Epithelial cell of proximal tubule (primary cell): ENCODE measurements around the gene CNOT8. TPM values are rescaled to one million over a fixed set of nuclear protein-coding genes. Genes with fewer than 3 reads are reported as not detected.

ENCODE experiments used
- DNase-seq: peaks from one replicate; pipeline ENCODE4 v3.0.0-alpha.2; 2011; ENCODE audit warnings: low read depth
- H3K4me3 ChIP-seq: 2 replicates; pipeline ENCODE4 v1.5.1; 2011; ENCODE audit warnings: low read depth, mild to moderate bottlenecking, low read length
- total RNA-seq: library from RNA; depleted of rRNA; stranded (reverse); fragments of >200 nt; gene quantifications from 2 replicates; pipeline ENCODE4 v1.2.3, GENCODE V29; 2015
- TF ChIP-seq, protein P1 (sequence below): conservative IDR thresholded peaks from 2 replicates; pipeline ENCODE4 v1.5.1; 2012; ENCODE audit warnings: low read depth, mild to moderate bottlenecking, low read length

The CNOT8 gene
- total RNA-seq, 1 donor from 2014 or later: 74.7 TPM

DNA sequence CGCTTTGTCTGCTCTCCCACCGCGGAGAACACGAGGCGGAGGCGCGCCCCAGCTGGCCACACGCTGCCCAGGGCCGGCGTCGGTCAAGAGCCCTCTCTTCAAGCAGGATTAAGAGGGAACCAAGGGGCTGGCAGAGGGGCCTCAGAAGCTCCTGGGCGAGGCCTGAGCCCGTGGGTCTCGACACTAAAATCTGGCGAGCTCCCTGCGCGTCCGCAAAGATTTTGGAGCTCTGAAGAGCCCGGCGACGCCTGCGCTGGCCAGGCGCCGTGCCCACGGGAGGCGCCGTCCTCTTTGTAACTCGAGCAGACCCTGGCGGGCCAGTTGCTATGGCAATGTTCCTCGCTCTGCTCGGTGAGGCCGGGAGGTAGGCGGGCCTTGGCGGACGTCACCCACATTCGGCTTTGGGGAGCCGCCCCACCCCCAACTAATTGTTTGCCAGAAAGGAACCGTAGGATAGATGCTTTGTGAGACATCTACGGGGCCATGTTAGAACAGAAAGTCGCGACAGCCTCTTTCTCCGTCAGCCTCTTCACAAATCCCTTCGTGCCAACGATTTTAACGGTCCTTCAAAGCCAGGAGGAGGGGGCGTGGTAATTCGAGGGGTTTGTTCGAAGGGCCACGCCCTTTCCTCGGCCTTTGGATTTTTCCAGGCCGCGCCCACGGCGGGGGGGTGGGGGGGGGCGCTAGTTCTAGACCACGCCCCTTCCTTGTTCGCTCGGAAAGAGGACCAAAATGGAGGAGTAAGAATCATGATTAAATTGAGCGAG, 714 bp upstream of the CNOT8 start:
- peak overlapping the region; percentile 76 for H3K4me3 ChIP-seq
- peak; percentile 66 for DNase-seq
- TF ChIP-seq, protein P1, sequence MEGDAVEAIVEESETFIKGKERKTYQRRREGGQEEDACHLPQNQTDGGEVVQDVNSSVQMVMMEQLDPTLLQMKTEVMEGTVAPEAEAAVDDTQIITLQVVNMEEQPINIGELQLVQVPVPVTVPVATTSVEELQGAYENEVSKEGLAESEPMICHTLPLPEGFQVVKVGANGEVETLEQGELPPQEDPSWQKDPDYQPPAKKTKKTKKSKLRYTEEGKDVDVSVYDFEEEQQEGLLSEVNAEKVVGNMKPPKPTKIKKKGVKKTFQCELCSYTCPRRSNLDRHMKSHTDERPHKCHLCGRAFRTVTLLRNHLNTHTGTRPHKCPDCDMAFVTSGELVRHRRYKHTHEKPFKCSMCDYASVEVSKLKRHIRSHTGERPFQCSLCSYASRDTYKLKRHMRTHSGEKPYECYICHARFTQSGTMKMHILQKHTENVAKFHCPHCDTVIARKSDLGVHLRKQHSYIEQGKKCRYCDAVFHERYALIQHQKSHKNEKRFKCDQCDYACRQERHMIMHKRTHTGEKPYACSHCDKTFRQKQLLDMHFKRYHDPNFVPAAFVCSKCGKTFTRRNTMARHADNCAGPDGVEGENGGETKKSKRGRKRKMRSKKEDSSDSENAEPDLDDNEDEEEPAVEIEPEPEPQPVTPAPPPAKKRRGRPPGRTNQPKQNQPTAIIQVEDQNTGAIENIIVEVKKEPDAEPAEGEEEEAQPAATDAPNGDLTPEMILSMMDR: no peak

DNA sequence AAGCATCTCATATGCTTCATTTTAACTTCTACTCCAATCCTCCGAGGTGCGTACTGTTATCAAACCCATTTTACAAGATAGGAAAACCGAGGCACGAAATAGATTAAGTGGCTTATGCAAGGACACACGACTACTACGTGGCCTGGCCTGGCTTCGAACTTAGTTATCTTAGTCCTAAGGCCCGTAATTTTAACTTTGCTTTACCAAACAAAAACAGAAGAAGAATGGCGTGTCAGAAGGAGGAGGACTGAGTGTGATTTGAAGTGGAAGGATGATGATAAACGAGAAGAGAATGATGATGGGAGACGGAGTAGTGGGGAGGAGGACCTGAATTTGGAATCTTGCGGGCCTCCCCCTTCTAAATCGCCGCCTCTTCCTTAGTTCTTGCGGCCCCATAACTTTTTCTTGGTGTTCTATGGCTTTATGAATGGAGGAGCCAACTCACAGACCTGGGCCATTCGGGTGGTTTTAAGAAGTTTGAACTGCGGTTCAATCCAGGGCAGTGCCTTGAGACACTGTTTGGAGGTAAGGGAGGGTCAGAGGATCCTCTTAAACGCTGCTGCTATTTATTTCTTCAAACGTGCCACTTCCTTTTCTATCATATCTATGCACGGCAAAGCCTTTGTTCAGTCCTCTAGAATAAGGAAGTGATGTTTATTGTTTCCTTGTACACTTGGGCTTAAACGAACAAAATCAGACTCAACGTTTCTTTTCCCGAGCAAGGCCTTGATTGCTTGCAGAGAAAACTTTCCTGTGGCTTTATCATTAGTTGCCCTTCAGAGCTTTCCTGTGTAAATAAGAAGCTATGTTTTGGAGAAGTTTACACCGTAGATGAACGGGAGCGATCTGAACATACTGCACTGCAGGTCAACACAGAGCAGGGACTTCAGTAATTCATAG, 795 bp downstream of the CNOT8 start:
- peak overlapping the region; percentile 76 for H3K4me3 ChIP-seq
- TF ChIP-seq, protein P1: no peak
- DNase-seq: no peak

DNA sequence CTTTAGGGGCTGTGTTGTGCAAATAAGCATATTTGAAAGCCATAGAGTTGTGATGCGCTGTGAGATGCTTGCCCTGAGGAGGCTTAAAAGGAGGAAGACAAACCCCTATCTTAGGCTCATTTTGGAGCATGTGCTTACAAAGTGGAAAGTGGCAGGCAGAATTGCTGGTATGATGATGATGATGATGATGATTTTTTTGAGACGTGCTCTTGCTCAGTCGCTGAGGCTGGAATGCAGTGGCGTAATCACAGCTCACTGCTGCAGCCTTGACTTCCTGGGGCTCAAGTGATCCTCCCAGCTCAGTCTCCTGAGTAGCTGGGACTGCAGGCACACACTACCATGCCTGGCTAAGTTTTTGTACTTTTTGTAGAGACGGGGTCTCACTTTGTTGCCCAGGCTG, 1.7 kb downstream of the CNOT8 start:
- DNase-seq: no peak
- peak overlapping the region; percentile 76 for H3K4me3 ChIP-seq
- TF ChIP-seq, protein P1: no peak

DNA sequence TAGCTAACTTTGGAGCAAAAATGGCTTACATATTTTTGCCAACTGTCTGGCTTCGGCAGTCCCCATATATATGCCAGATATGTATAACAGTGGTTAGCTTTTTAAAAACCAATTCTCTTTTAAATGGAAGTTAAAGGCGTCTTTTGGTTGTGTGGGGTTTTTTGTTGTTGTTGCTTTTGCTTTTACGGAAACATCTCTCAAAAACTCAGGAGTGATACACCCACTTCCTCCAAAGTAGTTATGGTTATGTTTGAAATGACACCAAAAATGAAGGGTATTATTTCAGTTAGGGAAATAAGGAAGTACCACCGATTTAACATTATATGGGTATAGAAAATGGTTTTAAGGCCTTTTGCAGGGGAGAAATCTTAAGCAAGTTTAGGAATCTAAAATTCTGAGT, 2.3 kb downstream of the CNOT8 start:
- no peak for DNase-seq
- TF ChIP-seq, protein P1: no peak
- peak overlapping the region; percentile 76 for H3K4me3 ChIP-seq

DNA sequence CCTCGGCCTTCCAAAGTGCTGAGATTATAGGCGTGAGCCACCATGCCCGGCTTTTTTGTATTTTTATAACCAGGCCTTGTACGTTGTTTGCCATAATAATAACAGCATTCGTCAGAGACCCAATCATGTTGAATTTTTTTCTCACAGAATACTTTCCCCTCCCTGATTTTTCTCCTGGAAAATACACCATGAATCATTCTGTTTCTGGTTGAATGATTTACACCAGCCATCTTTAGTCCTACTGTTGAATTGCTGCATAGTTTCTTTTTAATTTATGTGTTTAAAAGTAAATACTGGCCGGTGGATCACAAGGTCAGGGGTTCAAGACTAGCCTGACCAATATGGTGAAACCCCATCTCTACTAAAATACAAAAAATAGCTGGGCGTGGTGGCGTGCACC, 3.5 kb downstream of the CNOT8 start:
- no peak overlapping the region for H3K4me3 ChIP-seq
- TF ChIP-seq, protein P1: no peak
- no peak for DNase-seq

DNA sequence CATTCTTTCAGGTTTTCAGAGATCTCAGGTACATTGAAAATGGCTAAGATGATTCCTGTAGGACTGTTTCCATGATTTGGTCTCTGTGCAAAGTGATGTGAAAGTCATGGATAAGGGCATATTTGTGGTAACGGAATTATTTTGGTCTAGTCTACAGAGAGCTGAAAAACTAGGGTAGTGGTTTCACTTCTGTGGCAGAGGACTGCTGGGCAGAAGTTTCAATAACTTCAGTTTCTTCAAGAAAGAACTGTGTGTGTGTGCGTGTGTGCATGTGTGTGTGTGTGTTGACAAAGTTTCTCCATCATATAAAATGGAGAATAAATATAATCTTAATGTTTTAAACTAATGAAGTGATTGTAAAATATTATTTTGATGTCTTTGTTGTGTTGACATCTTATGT, 4.3 kb downstream of the CNOT8 start:
- no peak overlapping the region for H3K4me3 ChIP-seq
- TF ChIP-seq, protein P1: no peak
- no peak for DNase-seq
